Measurements from ENCODE around the gene STX5. TPM values are rescaled to one million over a fixed set of nuclear protein-coding genes. Genes with fewer than 3 reads are reported as not detected.
"Not testable (repeated sequence)": the region's sequence is repeated elsewhere in the genome, so short reads cannot be mapped to it uniquely, and the experiment has no call there.

The STX5 gene
- total RNA-seq, 3 donors from 2014 or later: 22.3 to 31.6 (median 28.4) TPM

GRCh38 chr11:62844154-62844553 is 12.3 kb upstream of the STX5 start:
- H3K4me3 Mint-ChIP-seq: no peak overlapping the region
- H3K4me1 Mint-ChIP-seq (ENCODE audit: low read depth): peaks cover 8% of the 10 kb centered on the region
- H3K9me3 Mint-ChIP-seq: no peaks in the 10 kb centered on the region
- DNase-seq: no peak
- peaks cover 3% of the 10 kb centered on the region for H3K36me3 Mint-ChIP-seq (ENCODE audit: insufficient read depth)
- ATAC-seq: no peak
- no peaks in the 10 kb centered on the region for H3K27me3 Mint-ChIP-seq (ENCODE audit: low read depth)

- H3K4me3 Mint-ChIP-seq: no peak overlapping the region
Observed at GRCh38 chr11:62843466-62843865, 11.6 kb upstream of the STX5 start.

DNA sequence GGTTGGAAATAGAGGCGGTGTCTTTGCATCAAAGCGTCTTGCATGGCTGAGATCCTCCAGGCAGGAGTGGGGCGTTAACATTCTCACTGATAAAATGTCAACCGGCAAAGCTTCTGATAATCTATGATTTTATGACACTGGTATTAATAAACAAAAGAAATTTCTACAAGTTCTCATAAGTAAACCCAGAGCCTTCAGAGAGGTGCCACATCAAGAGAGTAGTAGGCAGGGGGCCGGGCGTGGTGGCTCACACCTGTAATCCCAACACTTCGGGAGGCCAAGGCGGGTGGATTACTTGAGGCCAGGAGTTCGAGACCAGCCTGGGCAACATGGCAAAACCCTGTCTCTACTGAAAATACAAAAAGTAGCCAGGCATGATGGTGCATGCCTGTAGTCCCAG is 11.0 kb upstream of the STX5 start:
- not testable (repeated sequence) for ATAC-seq; H3K27me3 Mint-ChIP-seq (ENCODE audit: low read depth); H3K9me3 Mint-ChIP-seq; H3K4me3 Mint-ChIP-seq; H3K36me3 Mint-ChIP-seq (ENCODE audit: insufficient read depth); DNase-seq
- peaks cover 12% of the 10 kb centered on the region for H3K4me1 Mint-ChIP-seq (ENCODE audit: low read depth)

More at GRCh38 chr11:62843466-62843865, 11.6 kb upstream of the STX5 start:
- Mint-ChIP-seq H3K36me3 (ENCODE audit: insufficient read depth) (peaks cover 5% of the 10 kb centered on the region), H3K4me1 (ENCODE audit: low read depth) (peaks cover 12% of the 10 kb centered on the region), H3K9me3 (no peaks in the 10 kb centered on the region), H3K27me3 (ENCODE audit: low read depth) (no peaks in the 10 kb centered on the region)
- no peak for DNase-seq
- ATAC-seq: no peak

- Mint-ChIP-seq H3K4me1 (ENCODE audit: low read depth) (peaks cover 17% of the 10 kb centered on the region), H3K4me3 (no peak overlapping the region), H3K27me3 (ENCODE audit: low read depth) (no peaks in the 10 kb centered on the region), H3K36me3 (ENCODE audit: insufficient read depth) (peaks cover 9% of the 10 kb centered on the region), H3K9me3 (no peaks in the 10 kb centered on the region)
- ATAC-seq: no peak
- DNase-seq: peak; percentile 17
Observed at GRCh38 chr11:62842171-62842741, 10.4 kb upstream of the STX5 start.

- Mint-ChIP-seq H3K4me3 (no peak overlapping the region), H3K4me1 (ENCODE audit: low read depth) (peaks cover 22% of the 10 kb centered on the region), H3K9me3 (no peaks in the 10 kb centered on the region), H3K36me3 (ENCODE audit: insufficient read depth) (peaks cover 11% of the 10 kb centered on the region), H3K27me3 (ENCODE audit: low read depth) (no peaks in the 10 kb centered on the region)
- ATAC-seq: peak; percentile 67 to 71
- peak; percentile 68 for DNase-seq
Observed at GRCh38 chr11:62841361-62842170, 9.7 kb upstream of the STX5 start.

DNA sequence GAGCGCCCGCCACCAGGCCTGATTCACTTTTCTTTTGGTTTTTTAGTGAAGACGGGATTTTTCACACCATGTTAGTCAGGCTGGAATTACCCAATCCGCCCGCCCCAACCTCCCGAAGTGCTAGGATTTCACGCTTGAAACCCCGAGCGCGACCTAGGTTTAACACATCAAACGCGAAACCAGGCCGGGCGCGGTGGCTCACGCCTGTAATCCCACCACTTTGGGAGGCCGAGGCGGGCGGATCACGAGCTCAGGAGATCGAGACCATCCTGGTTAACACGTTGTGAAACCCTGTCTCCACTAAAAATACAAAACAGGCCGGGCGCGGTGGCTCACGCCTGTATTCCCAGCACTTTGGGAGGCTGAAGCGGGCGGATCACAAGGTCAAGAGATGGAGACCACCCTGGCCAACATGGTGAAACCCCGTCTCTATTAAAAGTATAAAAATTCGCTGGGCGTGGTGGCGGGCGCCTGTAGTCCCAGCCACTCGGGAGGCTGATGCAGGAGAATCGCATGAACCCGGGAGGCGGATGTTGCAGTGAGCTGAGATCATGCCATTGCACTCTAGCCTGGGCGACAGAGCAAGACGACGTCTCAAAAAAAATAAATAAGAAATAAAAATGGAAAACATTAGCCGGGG is 9.0 kb upstream of the STX5 start:
- Mint-ChIP-seq H3K36me3 (ENCODE audit: insufficient read depth) (peaks cover 16% of the 10 kb centered on the region), H3K4me1 (ENCODE audit: low read depth) (peaks cover 25% of the 10 kb centered on the region)
- not testable (repeated sequence) for H3K4me3 Mint-ChIP-seq; H3K27me3 Mint-ChIP-seq (ENCODE audit: low read depth); H3K9me3 Mint-ChIP-seq
- peak; percentile 44 to 55 for ATAC-seq
- peak; percentile 68 for DNase-seq

GRCh38 chr11:62839050-62839945 is 7.4 kb upstream of the STX5 start, which contains the start of gene WDR74:
WDR74 (minus strand) TSS chr11:62839590; CDS start chr11:62839570, 20 bp downstream.
- peak; percentile 89 for DNase-seq
- no peaks in the 10 kb centered on the region for H3K27me3 Mint-ChIP-seq (ENCODE audit: low read depth)
- ATAC-seq: peak; percentile 43 to 46
- peaks cover 27% of the 10 kb centered on the region for H3K36me3 Mint-ChIP-seq (ENCODE audit: insufficient read depth)
- no peak within 1 kb of the TSS for H3K4me3 Mint-ChIP-seq
- H3K4me1 Mint-ChIP-seq (ENCODE audit: low read depth): peaks cover 33% of the 10 kb centered on the region
- H3K9me3 Mint-ChIP-seq: no peaks in the 10 kb centered on the region

GRCh38 chr11:62835336-62835735 is 3.5 kb upstream of the STX5 start:
- peaks cover 53% of the 10 kb centered on the region for H3K4me1 Mint-ChIP-seq (ENCODE audit: low read depth)
- H3K36me3 Mint-ChIP-seq (ENCODE audit: insufficient read depth): peaks cover 41% of the 10 kb centered on the region

GRCh38 chr11:62832336-62833234 is 734 bp upstream of the STX5 start, which contains the start of gene TEX54:
TEX54 (minus strand) TSS chr11:62832841.
- peaks cover 34% of the 10 kb centered on the region for H3K36me3 Mint-ChIP-seq (ENCODE audit: insufficient read depth)
- ATAC-seq: peak; percentile 1 to 3
- H3K4me3 Mint-ChIP-seq: peak within 1 kb of the TSS; percentile 90
- H3K4me1 Mint-ChIP-seq (ENCODE audit: low read depth): peaks cover 50% of the 10 kb centered on the region
- H3K27me3 Mint-ChIP-seq (ENCODE audit: low read depth): no peaks in the 10 kb centered on the region
- no peaks in the 10 kb centered on the region for H3K9me3 Mint-ChIP-seq
- DNase-seq: no peak

More at GRCh38 chr11:62835336-62835735, 3.5 kb upstream of the STX5 start:
- no peak for DNase-seq
- no peaks in the 10 kb centered on the region for H3K27me3 Mint-ChIP-seq (ENCODE audit: low read depth)
- H3K9me3 Mint-ChIP-seq: no peaks in the 10 kb centered on the region
- H3K4me3 Mint-ChIP-seq: no peak overlapping the region
- no peak for ATAC-seq

DNA sequence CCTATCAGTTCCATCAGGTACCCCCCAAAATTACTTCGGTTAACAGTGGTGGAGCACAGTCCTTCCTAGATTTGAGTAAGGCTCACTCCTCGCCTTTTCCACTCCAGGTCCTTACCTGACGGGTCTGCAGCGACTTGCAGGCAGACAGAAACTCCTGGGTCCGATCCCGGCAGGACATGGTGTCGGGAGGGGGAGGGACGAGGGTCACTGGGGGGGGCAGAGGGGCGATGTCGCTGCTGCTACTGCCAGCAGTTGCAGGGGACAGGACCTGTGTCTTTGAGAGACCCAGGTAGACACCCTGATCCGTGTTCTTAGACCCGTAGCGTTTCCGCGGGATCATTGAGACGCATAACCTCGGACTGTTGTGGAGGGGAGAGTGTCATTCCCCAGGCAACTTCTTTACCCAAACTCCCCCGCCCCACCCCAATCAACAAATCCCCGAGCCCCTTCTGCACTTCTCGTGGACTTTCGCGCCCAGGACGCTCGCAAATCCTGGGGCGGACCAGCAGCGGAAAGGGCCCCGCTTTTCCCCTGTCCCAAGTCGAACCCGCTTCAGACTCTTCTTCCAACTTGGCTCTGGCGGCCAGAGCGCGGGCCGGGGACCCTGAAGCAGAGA is 839 bp downstream of the STX5 start:
- DNase-seq: no peak
- H3K36me3 Mint-ChIP-seq (ENCODE audit: insufficient read depth): peaks cover 31% of the 10 kb centered on the region
- peak overlapping the region; percentile 90 for H3K4me3 Mint-ChIP-seq
- H3K27me3 Mint-ChIP-seq (ENCODE audit: low read depth): no peaks in the 10 kb centered on the region
- H3K9me3 Mint-ChIP-seq: no peaks in the 10 kb centered on the region
- ATAC-seq: no peak
- peaks cover 41% of the 10 kb centered on the region for H3K4me1 Mint-ChIP-seq (ENCODE audit: low read depth)

GRCh38 chr11:62828130-62828529 is 3.7 kb downstream of the STX5 start:
- H3K4me3 Mint-ChIP-seq; H3K27me3 Mint-ChIP-seq (ENCODE audit: low read depth); ATAC-seq; DNase-seq; H3K9me3 Mint-ChIP-seq: not testable (repeated sequence)
- H3K36me3 Mint-ChIP-seq (ENCODE audit: insufficient read depth): peaks cover 28% of the 10 kb centered on the region
- peaks cover 27% of the 10 kb centered on the region for H3K4me1 Mint-ChIP-seq (ENCODE audit: low read depth)

DNA sequence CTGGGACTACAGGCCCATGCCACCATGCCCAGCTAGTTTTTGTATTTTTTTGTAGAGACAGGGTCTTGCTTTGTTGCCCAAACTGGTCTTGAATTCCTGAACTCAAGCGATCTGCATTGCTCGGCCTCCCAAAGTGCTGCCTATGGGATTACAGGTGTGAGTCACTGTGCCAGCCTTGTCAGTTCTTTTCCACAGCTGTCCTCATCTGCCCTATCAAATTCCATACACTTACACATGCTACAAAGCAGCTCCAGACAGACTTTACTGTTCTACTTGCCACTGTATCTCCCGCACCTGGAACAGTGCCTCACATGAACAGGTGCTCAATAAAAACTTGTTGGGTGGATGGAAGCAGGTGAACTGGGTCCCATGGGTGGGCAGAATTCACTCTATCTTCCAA is 8.2 kb downstream of the STX5 start:
- H3K27me3 Mint-ChIP-seq (ENCODE audit: low read depth): no peaks in the 10 kb centered on the region
- no peak for DNase-seq
- no peaks in the 10 kb centered on the region for H3K9me3 Mint-ChIP-seq
- H3K4me1 Mint-ChIP-seq (ENCODE audit: low read depth): peaks cover 4% of the 10 kb centered on the region
- no peak overlapping the region for H3K4me3 Mint-ChIP-seq
- H3K36me3 Mint-ChIP-seq (ENCODE audit: insufficient read depth): peaks cover 35% of the 10 kb centered on the region
- no peak for ATAC-seq

DNA sequence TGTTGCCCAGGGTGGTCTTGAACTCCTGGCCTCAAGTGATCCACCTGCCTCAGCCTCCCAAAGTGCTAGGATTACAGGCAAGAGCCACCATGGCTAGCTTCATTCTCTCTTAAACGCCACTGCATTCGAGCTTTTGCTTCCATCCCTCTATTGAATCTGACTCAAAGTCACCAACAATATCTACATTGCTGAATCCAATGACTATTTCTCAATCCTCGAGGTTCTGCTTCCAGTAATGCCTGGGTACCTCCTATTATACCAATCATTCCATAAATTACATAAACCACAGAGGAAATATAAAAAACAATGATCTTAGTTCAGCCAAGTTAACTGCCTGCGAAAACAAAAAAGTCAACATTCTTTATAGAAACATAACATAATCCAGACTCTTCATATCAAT is 14.7 kb downstream of the STX5 start:
- no peak overlapping the region for H3K4me3 Mint-ChIP-seq
- H3K4me1 Mint-ChIP-seq (ENCODE audit: low read depth): no peaks in the 10 kb centered on the region
- DNase-seq: no peak
- H3K36me3 Mint-ChIP-seq (ENCODE audit: insufficient read depth): peaks cover 11% of the 10 kb centered on the region
- H3K27me3 Mint-ChIP-seq (ENCODE audit: low read depth): no peaks in the 10 kb centered on the region
- no peak for ATAC-seq
- no peaks in the 10 kb centered on the region for H3K9me3 Mint-ChIP-seq
